Measurements from ENCODE around the gene HNRNPUL1. TPM values are rescaled to one million over a fixed set of nuclear protein-coding genes. Genes with fewer than 3 reads are reported as not detected.

HNRNPUL1 gene
- total and polyA plus RNA-seq, 10 of the 15 experiments (the other 5 are each of a cell fraction or from before 2014, with no cell fraction given): 11.1 to 276 (median 117) TPM

GRCh38 chr19:41350735-41351338 is 86.7 kb downstream of the HNRNPUL1 start:
- FAIRE-seq: peak; percentile 7

More at GRCh38 chr19:41350735-41351338, 86.7 kb downstream of the HNRNPUL1 start:
- RAD21 ChIA-PET (ENCODE audit: unreplicated experiment): interaction anchor here (0.7 to 3.4 kb wide), 11 partner anchors 14 to 146 kb away, joined by 3 to 41 read pairs (median 5); partner anchors contain the start of genes B9D2, DMAC2 and HNRNPUL1
- DNase-seq (ENCODE audit: low read depth, low spot score) (no peak), ATAC-seq (peak; percentile 13)
- H3K4me2 ChIP-seq (ENCODE audit: control insufficient read depth, insufficient read depth): peak overlapping the region; percentile 78
- in situ Hi-C loops (cut with MboI) (no loop called here), intact Hi-C loops (cut with micrococcal nuclease; ENCODE audit: unreplicated experiment) (loop anchor here (2.0 to 5.0 kb wide), 4 partner anchors 24 to 186 kb away; partner anchors contain the start of gene CCDC97)
- H3K9ac ChIP-seq (ENCODE audit: control insufficient read depth, insufficient read depth, low read length): peak overlapping the region; percentile 87
- H3K27me3 ChIP-seq (replicated peaks in 1 of 2; ENCODE audit: control insufficient read depth in 2 of 2, insufficient read depth in 2 of 2, low read length in 1 of 2): no peaks in the 10 kb centered on the region
- H2AFZ ChIP-seq (ENCODE audit: control insufficient read depth, low read depth, low read length): no peak overlapping the region; the same call in 1 of the 2 replicates
- SMC1A ChIA-PET (ENCODE audit: uncharacterized antibody, unreplicated experiment): interaction anchor here (0.8 to 3.1 kb wide), 6 partner anchors 14 to 87 kb away, joined by 3 to 14 read pairs (median 4); partner anchors contain the start of genes B9D2 and HNRNPUL1
- H3K4me1 ChIP-seq (ENCODE audit: control insufficient read depth, insufficient read depth, low read length): peaks cover 16% of the 10 kb centered on the region
- peak overlapping the region; percentile 84 for H3K27ac ChIP-seq (ENCODE audit: control insufficient read depth, insufficient read depth)
- H3K79me2 ChIP-seq (ENCODE audit: control insufficient read depth, insufficient read depth, low read length): peaks cover 57% of the 10 kb centered on the region
- 0 out of 2 replicates have a peak, but pooled peaks cover 2% of the 10 kb centered on the region for H4K20me1 ChIP-seq (ENCODE audit: control insufficient read depth, insufficient read depth)
- H3K4me3 ChIP-seq: peak overlapping the region; percentile 89
- WGBS (ENCODE audit: insufficient coverage, insufficient replicate concordance, low lambda C conversion rate, missing lambda C conversion rate): under 1% methylated on average over 21 of the region's 22 CpGs
- BruUV-seq (replicated peaks): no TSS peak
- POLR2A ChIA-PET: interaction anchor here (0.5 to 3.2 kb wide), 12 partner anchors 8 to 774 kb away, joined by 3 to 46 read pairs (median 5); partner anchors contain the start of genes B9D2 and DMAC2
- CTCF ChIA-PET: interaction anchor here (0.7 to 6.4 kb wide), 8 partner anchors 14 to 98 kb away, joined by 3 to 91 read pairs (median 6); partner anchors contain the start of genes B9D2, CCDC97 and HNRNPUL1
- no peak; the same call in 1 of the 2 replicates for TF ChIP-seq EED (IDR thresholded peaks at IDR 0.05; ENCODE audit: low read depth)
- 0 out of 2 replicates have a peak, but pooled peaks have one; percentile 3 for TF ChIP-seq RUNX3 (IDR thresholded peaks at IDR 0.05; ENCODE audit: low read length)
- no peak for TF ChIP-seq ZZZ3 (IDR thresholded peaks at IDR 0.05; ENCODE audit: control insufficient read depth, insufficient read length, low read depth)
- TF ChIP-seq POLR2AphosphoS5 (IDR thresholded peaks at IDR 0.05; ENCODE audit: low read length): 0 out of 2 replicates have a peak, but pooled peaks have one; percentile 38
- TF ChIP-seq EZH2 (IDR thresholded peaks at IDR 0.05; ENCODE audit: borderline replicate concordance, control insufficient read depth, low read depth, low read length): no peak
- 0 out of 2 replicates have a peak, but pooled peaks have one; percentile 42 for TF ChIP-seq SMARCA5 (IDR thresholded peaks at IDR 0.05)
- peak; percentile 80 for TF ChIP-seq HDGF (IDR thresholded peaks at IDR 0.05)
- peak; percentile 72; the same call in 1 of the 2 replicates for TF ChIP-seq NKRF (conservative IDR thresholded peaks at IDR 0.05)
- TF ChIP-seq BHLHE40 (IDR thresholded peaks at IDR 0.05; ENCODE audit: borderline replicate concordance in 1 of 2, low read depth in 2 of 2, low read length in 1 of 2): peak in 1 of 2 experiments; percentile 17; a peak in 1 of 4 replicates
- no peaks in the 10 kb centered on the region for H3K9me3 ChIP-seq (replicated peaks; ENCODE audit: control insufficient read depth, insufficient read depth, low read length)
- peaks cover 4 to 7% of the 10 kb centered on the region in 2 experiments; a peak in 3 of 4 replicates for H3K36me3 ChIP-seq (ENCODE audit: control insufficient read depth in 2 of 2, insufficient read depth in 2 of 2, low read length in 1 of 2)
